OCI-LY3 (cell line): ENCODE measurements around the gene MATN1.

Experiments used
- H2AFZ ChIP-seq: fragments of 200-600, 300-600 bp; shearing (Covaris generic); 2 replicates; pipeline ENCODE4 v1.6.0; 2014; ENCODE audit warnings: antibody characterized with exemption, low read depth, low read length
- H3K27ac ChIP-seq: fragments of 200-600, 300-600 bp; sonication (generic); 2 replicates; pipeline ENCODE4 v1.5.1; 2014; ENCODE audit warnings: mild to moderate bottlenecking, low read length, moderate library complexity, mixed read lengths
- H3K27me3 ChIP-seq: fragments of 200-600, 300-600 bp; sonication (generic); 2 replicates; pipeline ENCODE4 v1.6.1; 2014; ENCODE audit warnings: low read depth, low read length, mixed read lengths
- H3K36me3 ChIP-seq: fragments of 200-600, 300-600 bp; sonication (generic); replicated peaks from 2 replicates; pipeline ENCODE3; 2014; ENCODE audit warnings: low read depth, low read length, mixed read lengths
- H3K4me1 ChIP-seq: fragments of 300-600, 200-600 bp; sonication (generic); 2 replicates; pipeline ENCODE4 v1.6.1; 2014; ENCODE audit warnings: low read length, mixed read lengths
- H3K4me2 ChIP-seq: fragments of 200-600, 300-600 bp; sonication (generic); 2 replicates; pipeline ENCODE4 v1.6.1; 2014; ENCODE audit warnings: low read length, mixed read lengths
- H3K4me3 ChIP-seq: fragments of 300-600, 200-600 bp; sonication (generic); 2 replicates; pipeline ENCODE4 v1.5.1; 2014; ENCODE audit warnings: antibody characterized with exemption, mild to moderate bottlenecking, low read length, moderate library complexity
- H3K79me2 ChIP-seq: fragments of 300-600, 200-600 bp; shearing (Covaris generic); 2 replicates; pipeline ENCODE4 v1.6.1; 2014; ENCODE audit warnings: mild to moderate bottlenecking, low read length, mixed read lengths
- H3K9ac ChIP-seq: fragments of 300-600, 200-600 bp; shearing (Covaris generic); 2 replicates; pipeline ENCODE4 v1.6.0; 2014; ENCODE audit warnings: mild to moderate bottlenecking, low read length, moderate library complexity
- H3K9me3 ChIP-seq: fragments of 200-600, 300-600 bp; shearing (Covaris generic); 2 replicates; pipeline ENCODE4 v1.6.1; 2014; ENCODE audit warnings: low read length, mixed read lengths; ENCODE audit not compliant: insufficient read depth
- H4K20me1 ChIP-seq: fragments of 200-600, 300-600 bp; sonication (generic); 2 replicates; pipeline ENCODE4 v1.6.1; 2016; ENCODE audit warnings: low read length, mixed read lengths; ENCODE audit not compliant: insufficient read depth
- EZH2phosphoT487 ChIP-seq: fragments of 200-600 bp; shearing (Covaris generic); IDR thresholded peaks from 2 replicates; pipeline ENCODE4 v1.6.1; 2018; ENCODE audit warnings: antibody characterized with exemption, mixed run types, low read depth
- TF ChIP-seq, protein P1 (sequence below): fragments of 200-600, 300-600 bp; sonication (generic); IDR thresholded peaks from 2 replicates; pipeline ENCODE4 v1.5.1; 2014; ENCODE audit warnings: antibody characterized with exemption, low read length, low read depth

MATN1 gene

DNA sequence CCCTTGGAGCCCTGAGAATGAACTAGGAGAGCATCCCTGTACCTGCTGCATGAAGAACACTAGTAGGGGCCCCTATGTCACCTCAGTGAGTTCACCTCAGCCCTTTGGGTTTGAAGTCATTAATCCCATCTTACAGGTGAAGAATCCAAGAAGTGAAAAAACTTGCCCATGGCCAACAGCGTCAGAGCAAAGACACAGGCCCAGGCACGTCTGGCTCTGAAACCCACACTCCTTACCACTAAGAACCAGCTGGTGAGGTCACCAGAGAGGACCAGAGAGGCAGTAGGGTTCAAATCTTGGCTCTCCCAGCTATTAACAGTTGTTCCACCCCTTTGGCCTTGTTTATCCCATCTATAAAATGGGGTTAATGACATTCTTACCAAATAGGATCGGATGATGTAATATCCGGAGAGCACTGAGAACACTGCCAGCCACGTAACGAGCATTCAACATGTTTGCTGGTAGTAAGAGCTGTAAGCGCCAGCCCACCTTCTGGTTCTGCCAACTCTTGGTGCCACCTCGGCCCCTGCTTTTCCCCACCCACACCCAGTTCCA, 8.8 kb downstream of the MATN1 start:
- Histone ChIP-seq H3K27me3 (no peaks in the 10 kb centered on the region), H4K20me1 (no peaks in the 10 kb centered on the region), H3K36me3 (no peaks in the 10 kb centered on the region), H3K9ac (no peak overlapping the region), H3K9me3 (no peaks in the 10 kb centered on the region), H3K4me3 (no peak overlapping the region), H3K79me2 (no peaks in the 10 kb centered on the region), H3K4me2 (no peak overlapping the region), H2AFZ (no peak overlapping the region), H3K27ac (no peak overlapping the region), H3K4me1 (peaks cover 2% of the 10 kb centered on the region)
- TF ChIP-seq, protein P1, sequence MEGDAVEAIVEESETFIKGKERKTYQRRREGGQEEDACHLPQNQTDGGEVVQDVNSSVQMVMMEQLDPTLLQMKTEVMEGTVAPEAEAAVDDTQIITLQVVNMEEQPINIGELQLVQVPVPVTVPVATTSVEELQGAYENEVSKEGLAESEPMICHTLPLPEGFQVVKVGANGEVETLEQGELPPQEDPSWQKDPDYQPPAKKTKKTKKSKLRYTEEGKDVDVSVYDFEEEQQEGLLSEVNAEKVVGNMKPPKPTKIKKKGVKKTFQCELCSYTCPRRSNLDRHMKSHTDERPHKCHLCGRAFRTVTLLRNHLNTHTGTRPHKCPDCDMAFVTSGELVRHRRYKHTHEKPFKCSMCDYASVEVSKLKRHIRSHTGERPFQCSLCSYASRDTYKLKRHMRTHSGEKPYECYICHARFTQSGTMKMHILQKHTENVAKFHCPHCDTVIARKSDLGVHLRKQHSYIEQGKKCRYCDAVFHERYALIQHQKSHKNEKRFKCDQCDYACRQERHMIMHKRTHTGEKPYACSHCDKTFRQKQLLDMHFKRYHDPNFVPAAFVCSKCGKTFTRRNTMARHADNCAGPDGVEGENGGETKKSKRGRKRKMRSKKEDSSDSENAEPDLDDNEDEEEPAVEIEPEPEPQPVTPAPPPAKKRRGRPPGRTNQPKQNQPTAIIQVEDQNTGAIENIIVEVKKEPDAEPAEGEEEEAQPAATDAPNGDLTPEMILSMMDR = no peak
- no peak for TF ChIP-seq EZH2phosphoT487

DNA sequence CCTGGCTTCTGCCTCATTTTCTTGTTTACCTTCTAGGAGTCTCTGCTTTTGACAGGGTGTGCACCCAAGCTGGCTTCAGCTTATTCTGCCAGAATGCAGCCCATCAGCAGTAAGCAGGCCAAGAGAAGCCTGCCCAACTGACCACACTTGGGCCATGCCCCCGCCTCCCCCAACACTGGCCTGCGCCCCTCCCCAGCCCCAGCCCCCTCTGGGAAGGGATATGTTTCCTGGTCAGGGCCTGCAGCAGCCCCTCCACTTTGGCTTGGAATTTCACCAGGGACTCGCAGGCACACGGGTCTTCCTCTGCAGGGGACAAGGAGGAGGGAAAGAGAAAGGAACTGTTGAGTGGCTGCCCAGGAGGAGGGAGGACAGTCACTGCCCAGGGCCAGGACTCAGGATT, 9.4 kb downstream of the MATN1 start:
- Histone ChIP-seq H3K4me1 (no peaks in the 10 kb centered on the region), H3K27ac (no peak overlapping the region), H2AFZ (no peak overlapping the region), H3K4me2 (no peak overlapping the region), H3K79me2 (no peaks in the 10 kb centered on the region), H3K27me3 (no peaks in the 10 kb centered on the region), H3K36me3 (no peaks in the 10 kb centered on the region), H3K9ac (no peak overlapping the region), H4K20me1 (no peaks in the 10 kb centered on the region), H3K9me3 (no peaks in the 10 kb centered on the region), H3K4me3 (no peak overlapping the region)
- TF ChIP-seq EZH2phosphoT487 = no peak
- TF ChIP-seq, protein P1 = no peak

DNA sequence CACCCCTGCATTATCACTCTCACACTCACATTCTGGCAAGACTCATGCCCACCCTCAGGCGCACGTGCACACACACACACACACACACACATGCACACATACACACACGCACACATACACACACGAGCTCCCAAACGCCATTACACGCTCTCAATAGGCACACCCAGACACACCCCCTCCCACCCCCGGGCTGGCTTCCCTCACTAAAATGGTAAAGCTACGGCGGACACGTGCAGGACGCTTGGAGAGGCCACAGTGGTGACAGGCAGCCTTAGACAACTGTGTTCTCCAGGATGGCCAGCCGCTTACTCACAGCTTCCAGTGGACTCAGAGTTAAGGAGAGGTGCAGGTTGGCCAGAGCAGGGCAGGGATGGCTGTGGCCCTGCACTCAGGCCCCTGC, 10.1 kb downstream of the MATN1 start:
- H3K4me1 ChIP-seq = no peaks in the 10 kb centered on the region
- H4K20me1 ChIP-seq = no peaks in the 10 kb centered on the region
- H3K79me2 ChIP-seq = no peaks in the 10 kb centered on the region
- no peak overlapping the region for H3K4me2 ChIP-seq
- no peaks in the 10 kb centered on the region for H3K27me3 ChIP-seq
- H3K9me3 ChIP-seq = no peaks in the 10 kb centered on the region
- TF ChIP-seq, protein P1 = no peak
- TF ChIP-seq EZH2phosphoT487 = no peak
- no peak overlapping the region for H3K9ac ChIP-seq
- H3K27ac ChIP-seq = no peak overlapping the region
- no peak overlapping the region for H3K4me3 ChIP-seq
- no peak overlapping the region for H2AFZ ChIP-seq
- H3K36me3 ChIP-seq = no peaks in the 10 kb centered on the region

DNA sequence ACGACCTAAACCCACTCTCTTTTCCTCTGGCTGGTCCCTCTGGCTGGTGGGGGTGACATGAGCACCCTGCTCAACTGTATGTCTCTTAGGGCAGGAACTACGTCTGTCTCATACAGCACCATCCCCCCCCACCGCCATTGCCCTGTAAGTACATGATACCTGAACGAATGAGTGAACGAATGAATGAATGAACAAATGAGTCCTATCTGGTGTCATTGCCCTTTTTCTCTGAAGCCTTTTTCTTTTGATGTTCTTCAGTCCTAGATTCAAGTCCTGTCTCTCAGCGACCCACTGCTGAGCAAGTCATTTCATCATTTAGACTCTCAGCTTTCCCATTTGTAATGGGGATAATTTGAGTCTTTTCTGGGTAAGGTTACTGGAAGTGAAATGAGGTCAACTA, 10.8 kb downstream of the MATN1 start:
- H3K27me3 ChIP-seq = no peaks in the 10 kb centered on the region

More for the DNA sequence above, 10.8 kb downstream of the MATN1 start:
- Histone ChIP-seq H3K4me3 (no peak overlapping the region), H3K4me1 (peaks cover 5% of the 10 kb centered on the region), H3K4me2 (no peak overlapping the region), H2AFZ (no peak overlapping the region), H4K20me1 (no peaks in the 10 kb centered on the region), H3K79me2 (no peaks in the 10 kb centered on the region), H3K9me3 (no peaks in the 10 kb centered on the region), H3K9ac (no peak overlapping the region), H3K27ac (no peak overlapping the region), H3K36me3 (no peaks in the 10 kb centered on the region)
- TF ChIP-seq EZH2phosphoT487 = no peak
- TF ChIP-seq, protein P1 = no peak
